Measurements from ENCODE around the gene ABCC3.

The ABCC3 gene

GRCh38 chr17:50649042-50649908 is 14.6 kb downstream of the ABCC3 start:
- no peak for DNase-seq

GRCh38 chr17:50651661-50652060 is 17.0 kb downstream of the ABCC3 start:
- no peak for DNase-seq

GRCh38 chr17:50653738-50654137 is 19.1 kb downstream of the ABCC3 start:
- no peak for DNase-seq

- DNase-seq, result no peak
Observed at GRCh38 chr17:50656509-50656908, 21.8 kb downstream of the ABCC3 start.

GRCh38 chr17:50657054-50657453 is 22.4 kb downstream of the ABCC3 start:
- no peak for DNase-seq

- no peak for DNase-seq
Observed at GRCh38 chr17:50657627-50658026, 22.9 kb downstream of the ABCC3 start.

GRCh38 chr17:50658616-50659015 is 23.9 kb downstream of the ABCC3 start:
- no peak for DNase-seq

- DNase-seq, result no peak
Observed at GRCh38 chr17:50659179-50659578, 24.5 kb downstream of the ABCC3 start.

GRCh38 chr17:50660042-50660886 is 25.6 kb downstream of the ABCC3 start:
- DNase-seq, result no peak

- no peak for DNase-seq
Observed at GRCh38 chr17:50660887-50661345, 26.2 kb downstream of the ABCC3 start.

GRCh38 chr17:50661348-50661747 is 26.7 kb downstream of the ABCC3 start:
- DNase-seq, result no peak

GRCh38 chr17:50661795-50662391 is 27.2 kb downstream of the ABCC3 start:
- peak; percentile 60 for DNase-seq

- no peak for DNase-seq
Observed at GRCh38 chr17:50662632-50663225, 28.0 kb downstream of the ABCC3 start.

GRCh38 chr17:50663812-50664374 is 29.2 kb downstream of the ABCC3 start:
- no peak for DNase-seq

- no peak for DNase-seq
Observed at GRCh38 chr17:50664788-50665458, 30.2 kb downstream of the ABCC3 start.

- DNase-seq, result no peak
Observed at GRCh38 chr17:50665838-50666237, 31.2 kb downstream of the ABCC3 start.

- DNase-seq, result no peak
Observed at GRCh38 chr17:50666316-50666715, 31.6 kb downstream of the ABCC3 start.

- no peak for DNase-seq
Observed at GRCh38 chr17:50667259-50668024, 32.8 kb downstream of the ABCC3 start.

- no peak for DNase-seq
Observed at GRCh38 chr17:50668025-50668837, 33.5 kb downstream of the ABCC3 start.

GRCh38 chr17:50668838-50669581 is 34.3 kb downstream of the ABCC3 start:
- DNase-seq, result no peak
